HEK293T (cell line): Measurements from ENCODE around the gene HGD.
"Not testable (repeated sequence)": the region's sequence is repeated elsewhere in the genome, so short reads cannot be mapped to it uniquely, and the experiment has no call there.

Source experiments
- CTCF ChIA-PET: fragments of 350-600 bp; formaldehyde crosslinking; extraction: SDS; loops from one replicate; lab custom pipeline; 2021; ENCODE audit warnings: antibody characterized with exemption, inconsistent platforms; lab: Yijun Ruan, JAX
- POLR2A ChIA-PET: fragments of 350-600 bp; formaldehyde crosslinking; extraction: SDS; loops from one replicate; lab custom pipeline; 2020; ENCODE audit warnings: antibody characterized with exemption, inconsistent platforms; lab: Yijun Ruan, JAX
- DNase-seq: peaks from one replicate; pipeline ENCODE4 v3.0.0; 2012; ENCODE audit warnings: mixed read lengths; ENCODE audit errors: extremely low spot score
- ARNT ChIP-seq: fragments of 450-650 bp; IDR thresholded peaks from 2 replicates; pipeline ENCODE4 v1.6.1; 2017; ENCODE audit warnings: mild to moderate bottlenecking
- BHLHE40 ChIP-seq: fragments of 450-650 bp; IDR thresholded peaks from 2 replicates; pipeline ENCODE4 v1.6.1; 2016; ENCODE audit warnings: mild to moderate bottlenecking, moderate library complexity, borderline replicate concordance
- CTBP1 ChIP-seq: fragments of 450-650 bp; IDR thresholded peaks from 2 replicates; pipeline ENCODE4 v1.6.1; 2016; ENCODE audit warnings: borderline replicate concordance
- ELF4 ChIP-seq: fragments of 450-650 bp; IDR thresholded peaks from 2 replicates; pipeline ENCODE4 v1.6.1; 2017; ENCODE audit warnings: antibody characterized with exemption
- FOXA1 ChIP-seq: fragments of 450-650 bp; IDR thresholded peaks from 2 replicates; pipeline ENCODE4 v1.6.1; 2016; ENCODE audit warnings: mild to moderate bottlenecking
- FOXK2 ChIP-seq: fragments of 450-650 bp; IDR thresholded peaks from 2 replicates; pipeline ENCODE4 v1.6.1; 2016; ENCODE audit warnings: mild to moderate bottlenecking
- FOXM1 ChIP-seq: fragments of 450-650 bp; IDR thresholded peaks from 2 replicates; pipeline ENCODE4 v1.6.1; 2017; ENCODE audit warnings: mild to moderate bottlenecking, borderline replicate concordance
- HDGF ChIP-seq: fragments of 450-650 bp; IDR thresholded peaks from 2 replicates; pipeline ENCODE4 v1.6.1; 2017; ENCODE audit warnings: antibody characterized with exemption, borderline replicate concordance
- L3MBTL2 ChIP-seq: fragments of 450-650 bp; conservative IDR thresholded peaks from 2 replicates; pipeline ENCODE4 v1.6.1; 2016; ENCODE audit warnings: mild to moderate bottlenecking
- LEF1 ChIP-seq: fragments of 450-650 bp; IDR thresholded peaks from 2 replicates; pipeline ENCODE4 v1.6.1; 2017; ENCODE audit warnings: mild to moderate bottlenecking, borderline replicate concordance
- NFRKB ChIP-seq: fragments of 450-650 bp; IDR thresholded peaks from 2 replicates; pipeline ENCODE4 v1.6.1; 2016; ENCODE audit warnings: mild to moderate bottlenecking, moderate library complexity
- SP1 ChIP-seq: fragments of 450-650 bp; IDR thresholded peaks from 2 replicates; pipeline ENCODE4 v1.6.1; 2017
- SUZ12 ChIP-seq: fragments of 450-650 bp; IDR thresholded peaks from 2 replicates; pipeline ENCODE4 v1.6.1; 2016; ENCODE audit warnings: mild to moderate bottlenecking
- TARDBP ChIP-seq: fragments of 450-650 bp; IDR thresholded peaks from 2 replicates; pipeline ENCODE4 v1.6.1; 2016
- ZNF384 ChIP-seq: fragments of 450-650 bp; IDR thresholded peaks from 2 replicates; pipeline ENCODE4 v1.6.1; 2016
- TF ChIP-seq, protein P1 (sequence below): fragments of 450-650 bp; IDR thresholded peaks from 2 replicates; pipeline ENCODE4 v1.6.1; 2016

The HGD gene

GRCh38 chr3:120622870-120623726 is 58.9 kb downstream of the HGD start:
- POLR2A ChIA-PET = interaction anchor here (1.0 to 1.2 kb wide), 2 partner anchors 9 to 27 kb away, joined by 3 to 4 read pairs; partner anchors contain the start of gene NDUFB4
- peak; percentile 93 for TF ChIP-seq ZNF384
- TF ChIP-seq HDGF = no peak
- no peak for TF ChIP-seq BHLHE40
- no peak for TF ChIP-seq FOXK2
- no peak for TF ChIP-seq CTBP1
- TF ChIP-seq, protein P1, sequence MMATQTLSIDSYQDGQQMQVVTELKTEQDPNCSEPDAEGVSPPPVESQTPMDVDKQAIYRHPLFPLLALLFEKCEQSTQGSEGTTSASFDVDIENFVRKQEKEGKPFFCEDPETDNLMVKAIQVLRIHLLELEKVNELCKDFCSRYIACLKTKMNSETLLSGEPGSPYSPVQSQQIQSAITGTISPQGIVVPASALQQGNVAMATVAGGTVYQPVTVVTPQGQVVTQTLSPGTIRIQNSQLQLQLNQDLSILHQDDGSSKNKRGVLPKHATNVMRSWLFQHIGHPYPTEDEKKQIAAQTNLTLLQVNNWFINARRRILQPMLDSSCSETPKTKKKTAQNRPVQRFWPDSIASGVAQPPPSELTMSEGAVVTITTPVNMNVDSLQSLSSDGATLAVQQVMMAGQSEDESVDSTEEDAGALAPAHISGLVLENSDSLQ = peak; percentile 76
- no peak for TF ChIP-seq ELF4
- TF ChIP-seq TARDBP = no peak
- no peak for TF ChIP-seq NFRKB
- no peak for TF ChIP-seq ARNT
- CTCF ChIA-PET = interaction anchor here (0.6 to 1.0 kb wide), 4 partner anchors 11 to 281 kb away, joined by 3 to 5 read pairs (median 4); no protein-coding TSS in a partner anchor
- peak; percentile 40 for DNase-seq

DNA sequence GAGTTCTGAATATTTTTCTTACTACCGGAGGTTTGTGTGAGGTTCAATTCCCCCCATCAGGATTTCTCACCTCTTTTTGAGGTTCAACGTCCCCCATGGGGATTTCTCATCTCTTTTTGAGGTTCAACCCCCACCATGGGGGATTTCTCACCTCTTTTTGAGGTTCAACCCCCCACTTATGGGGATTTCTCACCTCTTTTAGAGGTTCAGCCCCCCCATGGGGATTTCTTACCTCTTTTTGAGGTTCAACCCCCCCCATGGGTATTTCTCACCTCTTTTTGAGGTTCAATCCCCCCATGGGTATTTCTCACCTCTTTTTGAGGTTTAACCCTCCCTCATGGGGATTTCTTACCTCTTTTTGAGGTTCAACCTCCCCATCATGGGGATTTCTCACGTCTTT is 59.6 kb downstream of the HGD start:
- ChIA-PET POLR2A (interaction anchor here (1.0 to 1.2 kb wide), 2 partner anchors 9 to 26 kb away, joined by 3 to 4 read pairs; partner anchors contain the start of gene NDUFB4), CTCF (interaction anchor here (0.6 to 1.0 kb wide), 5 partner anchors 10 to 282 kb away, joined by 3 to 5 read pairs (median 3); no protein-coding TSS in a partner anchor)
- no peak for DNase-seq
- no peak for TF ChIP-seq ARNT
- TF ChIP-seq FOXA1 = no peak
- no peak for TF ChIP-seq BHLHE40
- no peak for TF ChIP-seq CTBP1

GRCh38 chr3:120616745-120617144 is 65.3 kb downstream of the HGD start:
- POLR2A ChIA-PET, CTCF ChIA-PET, DNase-seq: not testable (repeated sequence)

DNA sequence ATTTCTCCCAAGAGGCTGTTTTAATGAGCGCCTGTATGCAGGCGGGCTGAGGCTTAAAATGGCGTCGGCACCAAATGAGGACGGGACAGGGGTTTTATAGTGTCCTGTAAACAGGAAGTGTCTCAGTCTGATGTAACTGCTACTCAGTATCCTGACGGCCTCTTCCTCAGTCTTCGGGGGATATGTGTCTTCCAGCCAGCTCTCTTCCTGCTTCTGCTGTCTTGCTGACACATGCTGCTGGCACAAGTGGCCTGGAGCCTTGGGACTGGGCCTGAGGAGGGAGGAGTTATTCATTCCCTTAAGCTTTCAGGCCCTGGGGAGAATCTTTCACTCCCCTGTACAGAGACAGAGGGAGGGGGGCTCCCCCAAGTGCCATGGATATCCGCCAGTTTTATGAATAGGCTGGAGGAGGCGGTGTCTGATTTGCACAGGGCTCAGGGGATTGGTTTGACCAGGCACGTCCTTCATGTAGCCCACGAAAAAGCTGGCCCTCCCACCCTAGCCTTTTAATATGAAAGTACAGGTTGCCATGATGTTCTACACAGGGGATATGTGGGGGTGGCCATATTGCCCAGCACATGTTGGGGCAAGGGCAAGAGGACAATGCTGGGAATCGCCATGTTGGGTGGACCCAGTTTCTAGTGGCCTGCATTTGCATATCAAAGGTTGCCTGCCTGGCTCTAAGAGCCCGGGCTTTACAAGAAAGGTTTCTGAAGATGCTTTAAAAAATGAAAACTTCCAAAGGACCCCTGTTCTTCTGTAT is 66.0 kb downstream of the HGD start:
- POLR2A ChIA-PET = no interaction called here
- CTCF ChIA-PET = no interaction called here
- TF ChIP-seq CTBP1 (no peak), ELF4 (no peak), ARNT (no peak), FOXA1 (no peak), SP1 (no peak), BHLHE40 (no peak), SUZ12 (no peak), FOXK2 (no peak), FOXM1 (no peak), LEF1 (no peak), ZNF384 (no peak)
- TF ChIP-seq, protein P1 = no peak
- DNase-seq = no peak

DNA sequence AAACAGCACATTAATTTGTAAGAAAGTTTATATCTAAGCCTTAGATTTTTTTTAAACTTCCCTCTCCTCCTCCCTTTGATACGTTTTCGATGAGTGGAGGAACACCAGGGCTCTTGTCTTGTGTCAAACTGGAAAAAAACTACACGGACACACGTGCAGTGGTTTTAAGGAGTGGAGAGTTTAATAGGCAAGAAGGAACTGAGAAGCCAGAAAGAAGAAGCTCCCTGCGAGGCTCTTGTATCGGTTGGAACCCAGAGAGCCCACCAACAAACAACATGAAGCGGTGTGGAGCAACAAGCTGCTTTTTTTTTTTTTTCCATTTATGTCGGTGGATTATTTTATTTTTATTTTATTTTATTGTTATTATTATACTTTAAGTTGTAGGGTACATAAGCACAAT is 67.3 kb downstream of the HGD start:
- no peak for DNase-seq
- TF ChIP-seq CTBP1 (no peak), NFRKB (no peak), FOXA1 (no peak), LEF1 (no peak), SP1 (no peak), FOXK2 (no peak), ELF4 (no peak), HDGF (no peak), BHLHE40 (no peak)
- TF ChIP-seq, protein P1 = no peak
- ChIA-PET CTCF (interaction anchor here (0.7 kb wide), 1 partner anchor 10 kb away, joined by 5 read pairs; no protein-coding TSS in a partner anchor), POLR2A (no interaction called here)

DNA sequence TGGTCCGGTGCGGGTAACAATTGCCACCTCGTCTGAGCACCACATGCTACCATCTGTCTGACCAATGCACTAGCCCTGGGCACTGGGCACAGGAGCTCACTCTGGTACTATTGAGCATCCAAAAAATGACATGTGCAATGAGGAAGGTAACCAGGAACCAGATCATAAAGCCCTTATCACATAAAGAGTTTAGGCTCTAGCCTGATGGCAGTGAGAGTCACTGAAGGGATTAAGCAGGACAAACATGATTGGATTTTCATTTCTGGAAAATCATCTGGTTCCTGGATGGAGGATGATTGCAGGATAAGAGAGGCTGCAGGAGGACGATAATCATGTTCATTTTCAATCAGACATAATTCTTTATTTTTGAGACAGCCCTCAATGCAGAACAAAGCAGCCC is 73.5 kb downstream of the HGD start:
- no peak for DNase-seq
- POLR2A ChIA-PET = no interaction called here
- CTCF ChIA-PET = no interaction called here
- TF ChIP-seq BHLHE40 = no peak
- no peak for TF ChIP-seq LEF1
- TF ChIP-seq SUZ12 = no peak
- TF ChIP-seq CTBP1 = no peak
- no peak for TF ChIP-seq ELF4
- TF ChIP-seq, protein P1 = no peak
- no peak for TF ChIP-seq NFRKB
- no peak for TF ChIP-seq FOXA1
- no peak for TF ChIP-seq TARDBP
- TF ChIP-seq ARNT = no peak
- TF ChIP-seq L3MBTL2 = no peak
- no peak for TF ChIP-seq FOXK2
- TF ChIP-seq SP1 = no peak
- no peak for TF ChIP-seq ZNF384
- TF ChIP-seq FOXM1 = no peak
